ENCODE data around the gene PNPLA2. TPM values are rescaled to one million over a fixed set of nuclear protein-coding genes. Genes with fewer than 3 reads are reported as not detected.

PNPLA2 gene
- total RNA-seq, 1 experiment from 2014 or later = 66.5 TPM

GRCh38 chr11:841981-842369 lies 23.3 kb downstream of the PNPLA2 start (continued):
- no peak for TF ChIP-seq ATF6 (CRISPR knock-in tag; IDR thresholded peaks at IDR 0.05)
- no peak for TF ChIP-seq USF1 (CRISPR knock-in tag; IDR thresholded peaks at IDR 0.05)
- TF ChIP-seq GTF2I (CRISPR knock-in tag; conservative IDR thresholded peaks at IDR 0.05) = no peak
- TF ChIP-seq KAT7 (CRISPR knock-in tag; IDR thresholded peaks at IDR 0.05; ENCODE audit: borderline replicate concordance) = no peak
- no peak for TF ChIP-seq CREM (CRISPR knock-in tag; IDR thresholded peaks at IDR 0.05)
- peak; percentile 2; the same call in 1 of the 2 replicates for TF ChIP-seq MAX (CRISPR knock-in tag; IDR thresholded peaks at IDR 0.05)
- no peak for TF ChIP-seq ZNF396 (CRISPR knock-in tag; IDR thresholded peaks at IDR 0.05; ENCODE audit: borderline replicate concordance)
- no peak for TF ChIP-seq NR2C2 (CRISPR knock-in tag; IDR thresholded peaks at IDR 0.05)
- no peak for TF ChIP-seq USF2 (CRISPR knock-in tag; IDR thresholded peaks at IDR 0.05)
- TF ChIP-seq ATF2 (CRISPR knock-in tag; IDR thresholded peaks at IDR 0.05; ENCODE audit: borderline replicate concordance, low read depth) = no peak
- 0 out of 2 replicates have a peak, but pooled peaks have one; percentile 2 for TF ChIP-seq ESRRA (CRISPR knock-in tag; IDR thresholded peaks at IDR 0.05; ENCODE audit: borderline replicate concordance)
- TF ChIP-seq ZNF121 (CRISPR knock-in tag; IDR thresholded peaks at IDR 0.05) = no peak
- TF ChIP-seq HMGA2 (CRISPR knock-in tag; IDR thresholded peaks at IDR 0.05) = no peak

- Mint-ChIP-seq H3K27ac (peak within 1 kb of the TSS; percentile 60; the same call in 1 of the 2 replicates), H3K9me3 (no peaks in the 10 kb centered on the region), H3K4me1 (peaks cover 23% of the 10 kb centered on the region), H3K36me3 (peaks cover 13% of the 10 kb centered on the region), H3K4me3 (peak within 1 kb of the TSS; percentile 79), H3K27me3 (ENCODE audit: low read depth) (no peaks in the 10 kb centered on the region)
- POLR2A ChIA-PET = interaction anchor here (0.7 to 2.9 kb wide), 8 partner anchors 9 to 102 kb away, joined by 3 to 35 read pairs (median 6); partner anchors contain the start of genes CD151 and PNPLA2
- DNase-seq (ENCODE audit: low spot score) (peak; percentile 91), ATAC-seq (peak; percentile 4)
- CTCF ChIA-PET = interaction anchor here (0.7 to 5.9 kb wide), 3 partner anchors 9 to 13 kb away, joined by 3 to 82 read pairs (median 14); partner anchors contain the start of genes CD151 and CRACR2B
- TF ChIP-seq ZNF281 (CRISPR knock-in tag; IDR thresholded peaks at IDR 0.05) (no peak), TEAD1 (CRISPR knock-in tag; IDR thresholded peaks at IDR 0.05) (0 out of 2 replicates have a peak, but pooled peaks have one; percentile 60), FOXK1 (CRISPR knock-in tag; IDR thresholded peaks at IDR 0.05) (peak; percentile 25; the same call in 1 of the 2 replicates), E2F5 (CRISPR knock-in tag; IDR thresholded peaks at IDR 0.05) (peak; percentile 87), ELF4 (CRISPR knock-in tag; IDR thresholded peaks at IDR 0.05; ENCODE audit: low read depth) (peak; percentile 60; the same call in 1 of the 2 replicates), USF1 (CRISPR knock-in tag; IDR thresholded peaks at IDR 0.05) (no peak), KAT7 (CRISPR knock-in tag; IDR thresholded peaks at IDR 0.05; ENCODE audit: borderline replicate concordance) (peak; percentile 85; the same call in 1 of the 2 replicates), JUN (CRISPR knock-in tag; IDR thresholded peaks at IDR 0.05) (peak; percentile 71; the same call in 1 of the 2 replicates), ZNF317 (CRISPR knock-in tag; IDR thresholded peaks at IDR 0.05; ENCODE audit: borderline replicate concordance, low read depth) (0 out of 2 replicates have a peak, but pooled peaks have one; percentile 30), NFATC4 (CRISPR knock-in tag; IDR thresholded peaks at IDR 0.05) (no peak), PRRX2 (CRISPR knock-in tag; IDR thresholded peaks at IDR 0.05) (no peak), TP53 (CRISPR knock-in tag; IDR thresholded peaks at IDR 0.05) (no peak), PREB (CRISPR knock-in tag; IDR thresholded peaks at IDR 0.05; ENCODE audit: borderline replicate concordance) (no peak), ZNF263 (CRISPR knock-in tag; IDR thresholded peaks at IDR 0.05; ENCODE audit: low read depth) (no peak)
Observed at GRCh38 chr11:842370-843002, 23.8 kb downstream of the PNPLA2 start, which contains the start of the genes POLR2L and TSPAN4. POLR2L (minus strand) TSS chr11:842529; CDS start chr11:842508, 21 bp downstream. TSPAN4 (plus strand) TSS chr11:842852; CDS start chr11:850305, 7,453 bp downstream.
